ENCODE measurements around the gene DYRK3. TPM values are rescaled to one million over a fixed set of nuclear protein-coding genes. Genes with fewer than 3 reads are reported as not detected.

The DYRK3 gene
- total RNA-seq, 1 donor from 2014 or later = 4.1 TPM

DNA sequence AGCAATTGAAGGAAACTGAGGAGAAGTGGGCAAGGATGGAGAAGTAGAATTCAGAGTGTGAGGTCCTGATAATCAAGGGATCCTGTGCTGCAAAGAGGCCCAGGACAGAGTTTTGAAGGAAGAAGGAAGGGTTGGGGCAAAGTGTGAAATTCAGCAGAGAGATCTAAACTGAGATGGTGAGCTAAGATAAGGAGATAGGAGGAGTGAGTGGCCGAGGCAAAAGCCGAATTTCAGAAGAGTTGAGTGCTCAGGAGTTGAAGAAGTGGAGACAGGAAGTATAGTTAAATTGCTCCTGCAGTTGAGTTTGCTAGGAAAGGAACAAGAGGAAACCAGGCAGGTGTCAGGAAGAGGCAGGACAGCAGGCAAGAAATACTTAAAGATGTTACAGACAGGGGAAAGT, 33.0 kb downstream of the DYRK3 start:
- peaks cover 6% of the 10 kb centered on the region for H3K4me1 Mint-ChIP-seq
- TF ChIP-seq, protein P1, sequence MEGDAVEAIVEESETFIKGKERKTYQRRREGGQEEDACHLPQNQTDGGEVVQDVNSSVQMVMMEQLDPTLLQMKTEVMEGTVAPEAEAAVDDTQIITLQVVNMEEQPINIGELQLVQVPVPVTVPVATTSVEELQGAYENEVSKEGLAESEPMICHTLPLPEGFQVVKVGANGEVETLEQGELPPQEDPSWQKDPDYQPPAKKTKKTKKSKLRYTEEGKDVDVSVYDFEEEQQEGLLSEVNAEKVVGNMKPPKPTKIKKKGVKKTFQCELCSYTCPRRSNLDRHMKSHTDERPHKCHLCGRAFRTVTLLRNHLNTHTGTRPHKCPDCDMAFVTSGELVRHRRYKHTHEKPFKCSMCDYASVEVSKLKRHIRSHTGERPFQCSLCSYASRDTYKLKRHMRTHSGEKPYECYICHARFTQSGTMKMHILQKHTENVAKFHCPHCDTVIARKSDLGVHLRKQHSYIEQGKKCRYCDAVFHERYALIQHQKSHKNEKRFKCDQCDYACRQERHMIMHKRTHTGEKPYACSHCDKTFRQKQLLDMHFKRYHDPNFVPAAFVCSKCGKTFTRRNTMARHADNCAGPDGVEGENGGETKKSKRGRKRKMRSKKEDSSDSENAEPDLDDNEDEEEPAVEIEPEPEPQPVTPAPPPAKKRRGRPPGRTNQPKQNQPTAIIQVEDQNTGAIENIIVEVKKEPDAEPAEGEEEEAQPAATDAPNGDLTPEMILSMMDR (IDR thresholded peaks at IDR 0.05; ENCODE audit: unreplicated experiment) = no peak
- no peaks in the 10 kb centered on the region for H3K9me3 Mint-ChIP-seq
- no peaks in the 10 kb centered on the region for H3K36me3 Mint-ChIP-seq
- no peak overlapping the region for H3K4me3 Mint-ChIP-seq
- no peak for DNase-seq (ENCODE audit: low spot score in 2 of 2, unreplicated experiment in 2 of 2)
- no peak overlapping the region for H3K27ac Mint-ChIP-seq
- peaks cover 35% of the 10 kb centered on the region for H3K27me3 Mint-ChIP-seq (ENCODE audit: low read depth)

- H3K36me3 Mint-ChIP-seq = no peaks in the 10 kb centered on the region
- H3K9me3 Mint-ChIP-seq = no peaks in the 10 kb centered on the region
- TF ChIP-seq, protein P1 (IDR thresholded peaks at IDR 0.05; ENCODE audit: unreplicated experiment) = no peak
- H3K4me1 Mint-ChIP-seq = peaks cover 6% of the 10 kb centered on the region
- DNase-seq (ENCODE audit: low spot score in 2 of 2, unreplicated experiment in 2 of 2) = no peak
- peaks cover 29% of the 10 kb centered on the region for H3K27me3 Mint-ChIP-seq (ENCODE audit: low read depth)
- H3K27ac Mint-ChIP-seq = no peak overlapping the region
- H3K4me3 Mint-ChIP-seq = no peak overlapping the region
These were observed 33.6 kb downstream of the DYRK3 start for GRCh38 chr1:206668874-206669410.

DNA sequence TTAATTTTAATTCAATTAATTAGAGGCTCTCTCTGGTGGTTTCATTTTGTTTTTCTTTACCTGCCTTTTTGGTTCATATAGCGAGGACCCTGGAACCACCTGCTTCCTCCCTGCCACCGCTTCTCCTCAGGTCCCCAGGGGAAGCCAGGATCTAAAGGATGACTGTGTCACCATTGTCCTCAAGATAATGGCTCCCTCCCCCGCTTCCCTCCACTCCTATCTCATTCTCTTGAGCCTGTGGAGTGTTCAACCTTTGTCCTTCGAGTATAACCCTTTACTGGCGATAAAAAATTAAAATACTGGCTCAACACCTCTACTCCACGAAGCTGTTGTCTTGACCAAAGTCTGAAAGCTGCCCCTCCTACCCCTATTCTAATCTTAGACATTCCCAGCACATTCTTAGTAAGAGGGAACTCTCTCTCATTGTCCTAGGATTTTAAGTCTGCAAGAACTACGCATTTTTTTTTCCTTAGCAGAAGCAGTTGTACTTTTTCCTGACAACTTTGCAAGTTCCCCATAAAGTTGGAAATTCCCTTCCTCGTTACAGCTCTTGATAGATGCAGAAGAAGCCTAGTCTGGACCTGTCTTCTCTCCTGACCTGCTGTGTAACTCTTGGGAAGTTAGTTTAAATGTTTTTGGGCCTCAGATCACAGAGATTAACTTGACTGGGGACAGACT, 36.8 kb downstream of the DYRK3 start:
- H3K36me3 Mint-ChIP-seq = no peaks in the 10 kb centered on the region
- H3K27me3 Mint-ChIP-seq (ENCODE audit: low read depth) = peaks cover 7% of the 10 kb centered on the region
- TF ChIP-seq, protein P1 (IDR thresholded peaks at IDR 0.05; ENCODE audit: unreplicated experiment) = no peak
- no peak overlapping the region for H3K27ac Mint-ChIP-seq
- H3K4me3 Mint-ChIP-seq = no peak overlapping the region
- DNase-seq (ENCODE audit: low spot score in 2 of 2, unreplicated experiment in 2 of 2) = no peak
- peaks cover 17% of the 10 kb centered on the region for H3K4me1 Mint-ChIP-seq
- no peaks in the 10 kb centered on the region for H3K9me3 Mint-ChIP-seq

DNA sequence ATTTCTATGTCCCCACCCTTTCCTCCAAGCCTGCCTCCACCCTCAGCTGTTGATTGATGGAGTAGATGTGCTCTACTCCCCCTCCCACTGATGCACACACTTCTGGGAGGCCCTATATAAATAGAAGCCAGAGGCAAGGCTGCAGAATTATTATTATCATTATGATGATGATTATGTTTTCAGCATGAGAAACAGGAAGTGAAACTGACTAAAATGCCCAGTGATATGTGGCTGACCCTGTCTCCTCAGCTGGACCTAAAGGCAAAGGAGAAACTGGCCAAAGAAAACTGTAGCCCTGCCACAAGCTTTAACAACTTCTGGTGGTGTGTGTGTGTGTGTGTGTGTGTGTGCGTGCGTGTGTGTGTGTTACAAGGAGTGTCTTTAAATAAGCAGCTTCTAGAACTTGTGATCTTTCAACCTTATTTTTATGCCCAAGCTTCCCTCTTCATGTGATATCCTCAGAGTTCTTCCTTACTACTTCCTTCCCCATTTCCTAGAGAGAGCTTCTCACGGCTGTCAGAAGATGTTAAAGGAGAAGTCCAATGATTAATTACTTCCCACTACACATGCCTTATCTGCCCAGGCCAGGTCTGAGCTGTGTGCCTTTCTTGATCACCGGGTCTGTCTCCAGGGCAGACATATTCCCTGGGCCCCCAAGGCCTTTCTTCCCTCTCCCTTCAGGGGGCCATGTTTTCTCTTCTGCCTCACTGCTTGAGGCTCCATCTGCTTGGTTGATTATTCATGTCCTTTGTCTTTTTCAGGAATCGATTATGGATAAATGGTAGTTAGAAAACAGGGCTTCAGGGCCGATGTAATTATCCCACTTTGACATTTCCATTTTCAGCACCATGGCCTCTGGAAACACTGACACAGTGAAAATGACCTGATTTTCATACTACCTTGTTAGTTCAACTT, 37.8 kb downstream of the DYRK3 start:
- Mint-ChIP-seq H3K36me3 (no peaks in the 10 kb centered on the region), H3K27ac (no peak overlapping the region), H3K4me1 (peaks cover 17% of the 10 kb centered on the region), H3K9me3 (no peaks in the 10 kb centered on the region), H3K27me3 (ENCODE audit: low read depth) (peaks cover 6% of the 10 kb centered on the region), H3K4me3 (no peak overlapping the region)
- TF ChIP-seq, protein P1 (IDR thresholded peaks at IDR 0.05; ENCODE audit: unreplicated experiment) = no peak
- no peak for DNase-seq (ENCODE audit: low spot score in 2 of 2, unreplicated experiment in 2 of 2)

DNA sequence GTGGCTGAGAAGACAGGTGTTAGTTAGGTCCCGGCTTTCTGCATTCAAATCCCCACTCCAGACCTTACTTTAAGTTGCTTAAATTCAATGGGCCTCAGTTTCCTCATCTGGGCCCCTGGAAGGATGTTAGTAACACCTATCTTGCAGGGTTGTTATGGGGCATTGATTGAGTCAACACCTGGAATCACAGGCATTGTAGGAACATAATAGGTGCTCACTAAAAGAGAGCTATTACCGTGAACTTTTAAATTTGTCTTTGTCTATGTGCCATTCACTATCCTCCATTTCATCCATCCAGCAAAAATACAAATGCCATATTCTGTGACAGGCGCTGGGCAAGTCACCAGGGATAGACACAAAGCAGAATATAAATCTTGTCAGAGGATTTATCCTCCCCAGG, 38.9 kb downstream of the DYRK3 start:
- peaks cover 11% of the 10 kb centered on the region for H3K27me3 Mint-ChIP-seq (ENCODE audit: low read depth)
- H3K36me3 Mint-ChIP-seq = no peaks in the 10 kb centered on the region
- DNase-seq (ENCODE audit: low spot score in 2 of 2, unreplicated experiment in 2 of 2) = no peak
- H3K27ac Mint-ChIP-seq = no peak overlapping the region
- peaks cover 17% of the 10 kb centered on the region for H3K4me1 Mint-ChIP-seq
- no peak overlapping the region for H3K4me3 Mint-ChIP-seq
- TF ChIP-seq, protein P1 (IDR thresholded peaks at IDR 0.05; ENCODE audit: unreplicated experiment) = no peak
- no peaks in the 10 kb centered on the region for H3K9me3 Mint-ChIP-seq
